Activated naive CD4-positive, alpha-beta T cell treated with anti-CD3 and anti-CD28 coated beads for 36 hours (primary cell): ENCODE data around the gene SMAD2. TPM values are rescaled to one million over a fixed set of nuclear protein-coding genes. Genes with fewer than 3 reads are reported as not detected.

Source experiments
- CTCF ChIA-PET: fragments of 350-600 bp; sonication (Branson Sonifier 250); formaldehyde crosslinking; loops from one replicate; lab custom pipeline; 2021; ENCODE audit warnings: antibody characterized with exemption; lab: Charles Lee
- DNase-seq: peaks from one replicate; pipeline ENCODE4 v3.0.0-alpha.2; 2020
- H3K27ac Mint-ChIP-seq: one replicate; pipeline ENCODE4 v1.8.0; 2021; ENCODE audit warnings: mild to moderate bottlenecking, mixed read lengths
- H3K27me3 Mint-ChIP-seq: one replicate; pipeline ENCODE4 v1.8.0; 2021; ENCODE audit warnings: low read depth, mixed read lengths
- H3K36me3 Mint-ChIP-seq: one replicate; pipeline ENCODE4 v1.8.0; 2021; ENCODE audit warnings: low read depth, mixed read lengths
- H3K4me1 Mint-ChIP-seq: one replicate; pipeline ENCODE4 v1.8.0; 2021; ENCODE audit warnings: low read depth, mixed read lengths
- H3K4me3 Mint-ChIP-seq: one replicate; pipeline ENCODE4 v1.8.0; 2021; ENCODE audit warnings: mild to moderate bottlenecking, moderate library complexity, mixed read lengths
- H3K9me3 Mint-ChIP-seq: one replicate; pipeline ENCODE4 v1.8.0; 2021; ENCODE audit warnings: mixed read lengths
- intact Hi-C: fragments of 100-400 bp; cut with micrococcal nuclease; formaldehyde crosslinking; loops from one replicate; pipeline ENCODE4 v1.15.1; 2023
- total RNA-seq, 2 experiments: library from RNA; stranded (reverse); gene quantifications; one replicate each; pipeline ENCODE4 v1.2.3, GENCODE V29; 2021

The SMAD2 gene
- total RNA-seq, 2 experiments from 2014 or later: 106 to 116 TPM

- DNase-seq: peak; percentile 29
- no peak overlapping the region for H3K27ac Mint-ChIP-seq
- intact Hi-C loops: no loop called here
- H3K36me3 Mint-ChIP-seq: no peaks in the 10 kb centered on the region
- no peaks in the 10 kb centered on the region for H3K27me3 Mint-ChIP-seq
- CTCF ChIA-PET: no interaction called here
- H3K4me1 Mint-ChIP-seq: peaks cover 9% of the 10 kb centered on the region
- no peaks in the 10 kb centered on the region for H3K9me3 Mint-ChIP-seq
- no peak overlapping the region for H3K4me3 Mint-ChIP-seq
Observed at GRCh38 chr18:47953471-47953931, 23.0 kb upstream of the SMAD2 start.

- H3K9me3 Mint-ChIP-seq: no peaks in the 10 kb centered on the region
- H3K4me3 Mint-ChIP-seq: no peak overlapping the region
- intact Hi-C loops: no loop called here
- H3K36me3 Mint-ChIP-seq: no peaks in the 10 kb centered on the region
- no peak overlapping the region for H3K27ac Mint-ChIP-seq
- no peaks in the 10 kb centered on the region for H3K27me3 Mint-ChIP-seq
- no peak for DNase-seq
- H3K4me1 Mint-ChIP-seq: peaks cover 11% of the 10 kb centered on the region
- CTCF ChIA-PET: interaction anchor here (1.2 kb wide), 1 partner anchor 66 kb away, joined by 4 read pairs; no protein-coding TSS in a partner anchor
Observed at GRCh38 chr18:47950511-47950910, 20.1 kb upstream of the SMAD2 start.

GRCh38 chr18:47949202-47949601, 18.7 kb upstream of the SMAD2 start:
- Mint-ChIP-seq H3K9me3 (no peaks in the 10 kb centered on the region), H3K4me1 (peaks cover 15% of the 10 kb centered on the region), H3K4me3 (no peak overlapping the region), H3K27ac (no peak overlapping the region), H3K36me3 (no peaks in the 10 kb centered on the region), H3K27me3 (no peaks in the 10 kb centered on the region)
- intact Hi-C loops: no loop called here
- CTCF ChIA-PET: interaction anchor here (1.2 kb wide), 1 partner anchor 64 kb away, joined by 4 read pairs; no protein-coding TSS in a partner anchor
- no peak for DNase-seq

GRCh38 chr18:47946889-47947288, 16.4 kb upstream of the SMAD2 start:
- no peak overlapping the region for H3K27ac Mint-ChIP-seq
- intact Hi-C loops: no loop called here
- H3K27me3 Mint-ChIP-seq: no peaks in the 10 kb centered on the region
- no peaks in the 10 kb centered on the region for H3K9me3 Mint-ChIP-seq
- H3K4me1 Mint-ChIP-seq: peaks cover 7% of the 10 kb centered on the region
- no peaks in the 10 kb centered on the region for H3K36me3 Mint-ChIP-seq
- CTCF ChIA-PET: no interaction called here
- no peak overlapping the region for H3K4me3 Mint-ChIP-seq
- DNase-seq: no peak

- DNase-seq: no peak
- CTCF ChIA-PET: no interaction called here
- Mint-ChIP-seq H3K4me1 (peaks cover 7% of the 10 kb centered on the region), H3K27ac (no peak overlapping the region), H3K27me3 (no peaks in the 10 kb centered on the region), H3K9me3 (no peaks in the 10 kb centered on the region), H3K36me3 (no peaks in the 10 kb centered on the region), H3K4me3 (no peak overlapping the region)
- intact Hi-C loops: loop anchor here (1.0 kb wide), 1 partner anchor 14 kb away; no protein-coding TSS in a partner anchor
Observed at GRCh38 chr18:47944972-47945852, 14.8 kb upstream of the SMAD2 start.

GRCh38 chr18:47936952-47937351, 6.5 kb upstream of the SMAD2 start:
- Mint-ChIP-seq H3K4me3 (no peak overlapping the region), H3K4me1 (peaks cover 9% of the 10 kb centered on the region), H3K27ac (no peak overlapping the region), H3K9me3 (no peaks in the 10 kb centered on the region), H3K27me3 (no peaks in the 10 kb centered on the region), H3K36me3 (no peaks in the 10 kb centered on the region)
- CTCF ChIA-PET: no interaction called here
- intact Hi-C loops: loop anchor here (10.0 kb wide), 1 partner anchor 998 kb away; no protein-coding TSS in a partner anchor
- no peak for DNase-seq

- no peak for DNase-seq
- H3K36me3 Mint-ChIP-seq: no peaks in the 10 kb centered on the region
- H3K4me1 Mint-ChIP-seq: peaks cover 13% of the 10 kb centered on the region
- H3K4me3 Mint-ChIP-seq: no peak overlapping the region
- no peaks in the 10 kb centered on the region for H3K27me3 Mint-ChIP-seq
- H3K9me3 Mint-ChIP-seq: no peaks in the 10 kb centered on the region
- H3K27ac Mint-ChIP-seq: no peak overlapping the region
- CTCF ChIA-PET: interaction anchor here (1.4 kb wide), 1 partner anchor 62 kb away, joined by 5 read pairs; no protein-coding TSS in a partner anchor
- intact Hi-C loops: loop anchor here (10.0 kb wide), 1 partner anchor 999 kb away; no protein-coding TSS in a partner anchor
Observed at GRCh38 chr18:47935321-47936055, 5.0 kb upstream of the SMAD2 start.

- H3K4me1 Mint-ChIP-seq: peaks cover 28% of the 10 kb centered on the region
- H3K36me3 Mint-ChIP-seq: no peaks in the 10 kb centered on the region
- no peak for DNase-seq
- no peaks in the 10 kb centered on the region for H3K9me3 Mint-ChIP-seq
- CTCF ChIA-PET: interaction anchor here (0.6 kb wide), 1 partner anchor 80 kb away, joined by 3 read pairs; no protein-coding TSS in a partner anchor
- no peak overlapping the region for H3K4me3 Mint-ChIP-seq
- intact Hi-C loops: loop anchor here (5.0 to 10.0 kb wide), 3 partner anchors 90 to 1560 kb away; partner anchors contain the start of gene RPL17
- no peak overlapping the region for H3K27ac Mint-ChIP-seq
- no peaks in the 10 kb centered on the region for H3K27me3 Mint-ChIP-seq
Observed at GRCh38 chr18:47932603-47933002, 2.1 kb upstream of the SMAD2 start.

GRCh38 chr18:47932190-47932589, 1.7 kb upstream of the SMAD2 start:
- Mint-ChIP-seq H3K4me3 (peak overlapping the region; percentile 80), H3K4me1 (peaks cover 30% of the 10 kb centered on the region), H3K9me3 (no peaks in the 10 kb centered on the region), H3K36me3 (no peaks in the 10 kb centered on the region), H3K27me3 (no peaks in the 10 kb centered on the region), H3K27ac (peak overlapping the region; percentile 87)
- DNase-seq: no peak
- intact Hi-C loops: loop anchor here (5.0 to 10.0 kb wide), 3 partner anchors 90 to 1560 kb away; partner anchors contain the start of gene RPL17
- CTCF ChIA-PET: interaction anchor here (0.6 kb wide), 1 partner anchor 81 kb away, joined by 3 read pairs; no protein-coding TSS in a partner anchor

- Mint-ChIP-seq H3K9me3 (no peaks in the 10 kb centered on the region), H3K27ac (peak overlapping the region; percentile 87), H3K36me3 (no peaks in the 10 kb centered on the region), H3K27me3 (no peaks in the 10 kb centered on the region), H3K4me1 (peaks cover 29% of the 10 kb centered on the region), H3K4me3 (peak overlapping the region; percentile 80)
- CTCF ChIA-PET: no interaction called here
- intact Hi-C loops: loop anchor here (1.0 to 10.0 kb wide), 9 partner anchors 14 to 1882 kb away; partner anchors contain the start of genes ACAA2, HDHD2 and RPL17
- peak; percentile 50 for DNase-seq
Observed at GRCh38 chr18:47931718-47932103, 1.3 kb upstream of the SMAD2 start.

- peaks cover 34% of the 10 kb centered on the region for H3K4me1 Mint-ChIP-seq
Observed at GRCh38 chr18:47930931-47931717, 665 bp upstream of the SMAD2 start.

More at GRCh38 chr18:47930931-47931717, 665 bp upstream of the SMAD2 start:
- CTCF ChIA-PET: interaction anchor here (1.3 kb wide), 1 partner anchor 26 kb away, joined by 3 read pairs; no protein-coding TSS in a partner anchor
- Mint-ChIP-seq H3K27ac (peak overlapping the region; percentile 87), H3K9me3 (no peaks in the 10 kb centered on the region), H3K4me3 (peak overlapping the region; percentile 80), H3K36me3 (no peaks in the 10 kb centered on the region), H3K27me3 (no peaks in the 10 kb centered on the region)
- DNase-seq: peak; percentile 96
- intact Hi-C loops: loop anchor here (1.0 to 10.0 kb wide), 10 partner anchors 14 to 1882 kb away; partner anchors contain the start of genes ACAA2, HDHD2 and RPL17
